Measurements from ENCODE around the gene MYOZ3. TPM values are rescaled to one million over a fixed set of nuclear protein-coding genes. Genes with fewer than 3 reads are reported as not detected.

Gene MYOZ3
- total and polyA plus RNA-seq, 2 of the 8 experiments (the other 6 are each of a cell fraction or from before 2014, with no cell fraction given) = 9.6 to 19.1 TPM

DNA sequence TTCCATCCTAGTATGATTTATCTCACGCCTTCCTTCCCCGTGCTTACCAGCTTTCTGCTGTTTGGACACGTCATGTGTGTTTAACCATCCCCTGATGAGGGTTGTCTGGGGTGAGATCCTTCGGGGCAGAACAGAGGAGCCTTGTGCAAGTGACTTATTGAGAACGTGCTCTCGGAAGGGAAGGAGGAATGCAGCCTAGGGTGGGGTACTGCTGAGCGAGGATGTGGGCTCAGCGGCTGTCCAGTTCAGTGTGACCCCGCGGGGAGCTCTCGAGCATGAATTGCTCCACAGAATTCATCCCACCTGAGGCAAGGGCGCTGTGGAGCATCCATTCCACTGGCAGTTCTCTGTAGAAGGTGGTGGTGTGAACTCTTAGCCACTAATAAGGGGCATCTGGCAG is 4.0 kb downstream of the MYOZ3 start:
- H3K27ac ChIP-seq (ENCODE audit: low read depth, low read length) = no peak overlapping the region
- no peak overlapping the region for H3K23ac ChIP-seq (ENCODE audit: insufficient read length)
- ChIA-PET CTCF (ENCODE audit: partially characterized antibody) (interaction anchor here (0.7 to 20.1 kb wide), 3 partner anchors 20 to 175 kb away, joined by 3 to 303 read pairs (median 247); partner anchors contain the start of gene SYNPO), POLR2A (ENCODE audit: partially characterized antibody) (interaction anchor here (0.8 to 3.0 kb wide), 3 partner anchors 36 to 105 kb away, joined by 3 to 9 read pairs (median 3); partner anchors contain the start of gene RBM22)
- no peak overlapping the region for H2BK15ac ChIP-seq (ENCODE audit: low read length)
- peaks cover 0 to 2% of the 10 kb centered on the region in 2 experiments for H4K20me1 ChIP-seq (replicated peaks in 1 of 2; ENCODE audit: control insufficient read depth in 1 of 2, insufficient read depth in 2 of 2, low read length in 2 of 2)
- H4K5ac ChIP-seq (ENCODE audit: insufficient read length, low read depth, low read length) = no peak overlapping the region
- no peak overlapping the region for H3K4ac ChIP-seq (replicated peaks; ENCODE audit: insufficient read length, low read depth, low read length)
- H2BK12ac ChIP-seq (ENCODE audit: low read depth, low read length) = no peak overlapping the region
- H2BK5ac ChIP-seq (ENCODE audit: low read depth, low read length) = no peak overlapping the region
- no peak overlapping the region for H3K18ac ChIP-seq (ENCODE audit: extremely low read depth, low read length)
- DNase-seq (ENCODE audit: low read depth in 1 of 2, low spot score in 2 of 2) (no peak), FAIRE-seq (no peak)
- no peaks in the 10 kb centered on the region for H3K27me3 ChIP-seq (replicated peaks in 1 of 4; ENCODE audit: control insufficient read depth in 3 of 4, extremely low read depth in 1 of 4, insufficient read depth in 3 of 4, low read length in 3 of 4)
- H3K4me3 ChIP-seq (ENCODE audit: extremely low read depth in 1 of 4, insufficient read depth in 2 of 4, low read depth in 3 of 4, low read length in 4 of 4) = no peak overlapping the region
- H3K9ac ChIP-seq (replicated peaks in 1 of 4; ENCODE audit: extremely low read depth in 1 of 4, low read depth in 3 of 4, low read length in 3 of 4) = no peak overlapping the region
- no peak overlapping the region for H2BK20ac ChIP-seq (ENCODE audit: low read length)
- H3K9me3 ChIP-seq (ENCODE audit: insufficient read depth in 2 of 2, low read depth in 1 of 2, low read length in 1 of 2) = no peaks in the 10 kb centered on the region
- no peak overlapping the region for H3K4me2 ChIP-seq (ENCODE audit: insufficient read depth in 1 of 2, low read depth in 2 of 2, low read length in 2 of 2)
- H2AFZ ChIP-seq (ENCODE audit: low read length) = no peak overlapping the region
- H3K79me2 ChIP-seq (ENCODE audit: control insufficient read depth in 1 of 2, insufficient read depth in 2 of 2, low read length in 2 of 2) = no peaks in the 10 kb centered on the region
- H3K56ac ChIP-seq (replicated peaks; ENCODE audit: insufficient read length, low read depth, low read length) = no peak overlapping the region
- H3K4me1 ChIP-seq (replicated peaks in 1 of 4; ENCODE audit: control insufficient read depth in 3 of 4, insufficient read depth in 4 of 4, low read length in 3 of 4) = peaks cover 0 to 13% (median 2%) of the 10 kb centered on the region in 4 experiments; a peak in 4 of 7 replicates
- H4K8ac ChIP-seq (ENCODE audit: extremely low read depth, insufficient read depth, low read length) = no peak overlapping the region
- no peak overlapping the region for H4K91ac ChIP-seq (replicated peaks; ENCODE audit: insufficient read length, low read length)
- no peaks in the 10 kb centered on the region for H3K23me2 ChIP-seq (ENCODE audit: low read depth, low read length)
- H2AK5ac ChIP-seq (ENCODE audit: low read depth, low read length) = no peak overlapping the region
- no peak overlapping the region for H2BK120ac ChIP-seq (replicated peaks; ENCODE audit: low read depth, low read length)
- H3K36me3 ChIP-seq (ENCODE audit: control insufficient read depth in 2 of 4, insufficient read depth in 4 of 4, low read length in 3 of 4) = peaks cover 0 to 12% (median 0%) of the 10 kb centered on the region in 4 experiments; a peak in 1 of 8 replicates
- H3K14ac ChIP-seq (ENCODE audit: insufficient read length) = no peak overlapping the region
- no peaks in the 10 kb centered on the region for H3K79me1 ChIP-seq (ENCODE audit: low read depth, low read length)
- WGBS, 2 experiments (ENCODE audit: extremely low coverage in 1 of 2, insufficient coverage in 1 of 2, insufficient read length in 1 of 2, insufficient replicate concordance in 2 of 2, low coverage in 1 of 2, low lambda C conversion rate in 2 of 2, missing lambda C conversion rate in 1 of 2) = 81% methylated on average over 12 of the region's 12 CpGs; no CpG with 5 or more reads in 1 of the 2 experiments
- no peak for TF ChIP-seq PHF8 (conservative IDR thresholded peaks at IDR 0.05; ENCODE audit: low read depth, low read length)
- TF ChIP-seq MAFK (IDR thresholded peaks at IDR 0.05; ENCODE audit: low read depth, low read length) = no peak
- TF ChIP-seq TCF12 (IDR thresholded peaks at IDR 0.05; ENCODE audit: low read depth, low read length) = no peak
- TF ChIP-seq TAF7 (optimal IDR thresholded peaks at IDR 0.05; ENCODE audit: borderline replicate concordance, low read depth, low read length) = no peak
- no peak for TF ChIP-seq POLR2AphosphoS5 (IDR thresholded peaks at IDR 0.05; ENCODE audit: low read depth, low read length)
- no peak for TF ChIP-seq NRF1 (IDR thresholded peaks at IDR 0.05; ENCODE audit: low read depth, low read length)
